Activated CD8-positive, alpha-beta memory T cell treated with anti-CD3 and anti-CD28 coated beads, Interleukin-2, amount 10 ng/mL, durations not matched to agents 7 days and 5 days (primary cell): ENCODE results near the gene HCN1. TPM values are rescaled to one million over a fixed set of nuclear protein-coding genes. Genes with fewer than 3 reads are reported as not detected.
"Not testable (repeated sequence)": the region's sequence is repeated elsewhere in the genome, so short reads cannot be mapped to it uniquely, and the experiment has no call there.

ENCODE experiments used
- ATAC-seq: fragments of 150-1000 bp; cut with Tn5 transposase; one replicate; pipeline ENCODE4 v1.10.0; 2021; ENCODE audit warnings: moderate library complexity
- CTCF ChIA-PET: fragments of 350-600 bp; sonication (Branson Sonifier 250); formaldehyde crosslinking; loops from one replicate; lab custom pipeline; 2021; ENCODE audit warnings: antibody characterized with exemption; lab: Charles Lee
- DNase-seq: peaks from one replicate; pipeline ENCODE4 v3.0.0-alpha.2; 2020
- H3K27ac Mint-ChIP-seq: one replicate; pipeline ENCODE4 v1.8.0; 2021; ENCODE audit warnings: mild to moderate bottlenecking, mixed read lengths
- H3K27me3 Mint-ChIP-seq: one replicate; pipeline ENCODE4 v1.8.0; 2021; ENCODE audit warnings: mixed read lengths
- H3K36me3 Mint-ChIP-seq: one replicate; pipeline ENCODE4 v1.8.0; 2021; ENCODE audit warnings: mild to moderate bottlenecking, mixed read lengths
- H3K4me1 Mint-ChIP-seq: one replicate; pipeline ENCODE4 v1.8.0; 2021; ENCODE audit warnings: mixed read lengths
- H3K4me3 Mint-ChIP-seq: one replicate; pipeline ENCODE4 v1.8.0; 2021; ENCODE audit warnings: mild to moderate bottlenecking, moderate library complexity, mixed read lengths
- H3K9me3 Mint-ChIP-seq: one replicate; pipeline ENCODE4 v1.8.0; 2022; ENCODE audit warnings: low read depth, mixed read lengths
- total RNA-seq, 2 experiments: library from RNA; stranded (reverse); gene quantifications; one replicate each; pipeline ENCODE4 v1.2.3, GENCODE V29; 2021

HCN1 gene
- total RNA-seq, 2 experiments from 2014 or later: not detected

- DNase-seq, ATAC-seq, H3K4me1 Mint-ChIP-seq, H3K27ac Mint-ChIP-seq, H3K9me3 Mint-ChIP-seq, H3K4me3 Mint-ChIP-seq, H3K36me3 Mint-ChIP-seq, H3K27me3 Mint-ChIP-seq, CTCF ChIA-PET: not testable (repeated sequence)
Observed at GRCh38 chr5:45444856-45445255, 251.3 kb downstream of the HCN1 start.

DNA sequence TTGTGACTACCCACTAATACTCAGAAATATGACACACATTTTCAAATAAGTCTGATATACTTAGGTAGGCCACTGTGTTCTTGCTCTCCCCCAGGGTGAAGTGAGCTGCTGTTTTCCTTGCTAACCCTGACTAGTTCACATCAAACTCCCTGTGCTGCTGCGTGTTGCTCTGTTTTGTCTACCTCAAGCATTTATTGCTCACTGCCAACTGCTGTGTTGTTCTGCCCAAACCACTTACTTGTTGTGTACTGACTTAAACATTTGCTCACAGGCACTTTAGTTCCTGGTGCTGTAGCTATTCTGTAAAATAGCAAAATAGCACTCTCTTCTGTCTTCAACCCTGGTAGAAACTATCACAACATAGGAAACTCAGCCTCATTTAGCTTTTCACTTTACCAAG lies 255.7 kb downstream of the HCN1 start:
- Mint-ChIP-seq H3K27ac (no peak overlapping the region), H3K36me3 (no peaks in the 10 kb centered on the region), H3K9me3 (peaks cover 12% of the 10 kb centered on the region), H3K27me3 (no peaks in the 10 kb centered on the region), H3K4me1 (no peaks in the 10 kb centered on the region), H3K4me3 (no peak overlapping the region)
- DNase-seq: no peak
- CTCF ChIA-PET: no interaction called here
- no peak for ATAC-seq

GRCh38 chr5:45437752-45438151 lies 258.4 kb downstream of the HCN1 start:
- Mint-ChIP-seq H3K27ac (no peak overlapping the region), H3K9me3 (peaks cover 17% of the 10 kb centered on the region), H3K4me3 (no peak overlapping the region), H3K36me3 (no peaks in the 10 kb centered on the region), H3K27me3 (no peaks in the 10 kb centered on the region), H3K4me1 (no peaks in the 10 kb centered on the region)
- DNase-seq: no peak
- CTCF ChIA-PET: no interaction called here
- no peak for ATAC-seq

DNA sequence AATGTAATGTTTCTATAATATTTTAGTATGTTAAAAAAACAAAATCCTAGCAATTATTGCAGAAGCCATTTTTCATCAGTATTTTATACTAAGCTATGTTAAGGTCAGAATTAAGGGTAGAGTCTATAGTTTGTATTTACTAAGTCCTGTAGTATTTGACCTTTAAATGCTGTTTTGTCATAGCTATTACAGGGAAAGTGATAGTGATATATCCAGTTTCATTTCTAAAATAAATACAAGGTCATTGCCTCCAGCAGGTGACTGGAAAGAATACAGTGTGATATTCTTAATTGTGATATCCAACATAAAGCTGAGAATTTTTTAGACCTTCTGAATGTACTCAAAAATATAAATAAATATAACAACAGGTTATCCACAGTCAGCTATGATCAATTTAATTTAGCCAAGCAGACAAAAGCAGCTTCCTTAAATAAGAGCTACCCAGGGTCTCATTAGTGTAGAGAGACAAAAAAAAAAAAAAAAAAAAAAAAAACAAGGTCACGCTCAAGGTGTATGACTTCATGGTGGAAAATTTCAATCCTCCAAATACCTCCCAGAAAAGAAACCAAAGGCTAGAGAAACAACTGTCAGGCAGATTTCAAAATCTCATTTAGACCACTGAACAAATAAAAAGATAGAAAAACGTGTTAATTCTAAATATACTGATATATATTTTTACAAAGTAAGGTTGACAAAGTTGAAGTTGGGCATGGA lies 278.7 kb downstream of the HCN1 start:
- no peaks in the 10 kb centered on the region for H3K4me1 Mint-ChIP-seq
- no peaks in the 10 kb centered on the region for H3K27me3 Mint-ChIP-seq
- DNase-seq (no peak), ATAC-seq (no peak)
- peaks cover 9% of the 10 kb centered on the region for H3K9me3 Mint-ChIP-seq
- no peaks in the 10 kb centered on the region for H3K36me3 Mint-ChIP-seq
- no peak overlapping the region for H3K27ac Mint-ChIP-seq
- CTCF ChIA-PET: no interaction called here
- H3K4me3 Mint-ChIP-seq: no peak overlapping the region

GRCh38 chr5:45414620-45415573 lies 281.3 kb downstream of the HCN1 start:
- H3K4me3 Mint-ChIP-seq: no peak overlapping the region
- no peaks in the 10 kb centered on the region for H3K27me3 Mint-ChIP-seq
- no peaks in the 10 kb centered on the region for H3K36me3 Mint-ChIP-seq
- no peaks in the 10 kb centered on the region for H3K4me1 Mint-ChIP-seq
- no peak for ATAC-seq
- H3K27ac Mint-ChIP-seq: no peak overlapping the region
- H3K9me3 Mint-ChIP-seq: peaks cover 5% of the 10 kb centered on the region
- DNase-seq: no peak
- CTCF ChIA-PET: no interaction called here

DNA sequence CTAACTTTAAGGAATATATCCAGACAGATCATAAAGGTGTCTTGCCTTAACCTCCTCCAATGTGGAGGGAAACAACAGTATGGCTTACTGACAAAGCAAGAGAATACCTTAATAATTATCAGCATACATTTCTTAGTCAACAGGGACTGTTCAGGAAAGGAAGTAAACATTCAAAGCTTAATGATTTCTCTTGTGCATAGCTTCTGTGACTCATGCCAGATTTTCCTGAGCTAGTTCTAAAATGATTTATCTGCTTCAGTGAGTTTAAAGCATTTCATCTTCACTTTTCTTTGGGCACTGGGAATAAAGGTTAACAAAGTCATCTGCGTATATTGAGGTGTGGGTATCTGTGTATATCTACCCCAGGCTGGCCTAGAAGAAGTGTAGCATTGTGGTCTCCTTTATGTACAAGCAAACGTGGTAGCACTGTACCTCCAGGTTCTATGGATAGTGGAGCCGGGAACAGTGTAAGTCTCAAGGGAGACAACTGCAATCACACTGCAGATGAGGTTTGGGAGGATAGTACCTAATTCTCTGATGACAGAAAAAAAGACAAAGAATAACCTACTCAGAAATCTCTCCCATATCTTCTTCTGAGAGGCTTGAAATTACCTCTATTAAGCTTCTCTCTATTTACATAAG lies 284.1 kb downstream of the HCN1 start:
- Mint-ChIP-seq H3K4me1 (no peaks in the 10 kb centered on the region), H3K27me3 (no peaks in the 10 kb centered on the region), H3K4me3 (no peak overlapping the region), H3K9me3 (peaks cover 5% of the 10 kb centered on the region), H3K36me3 (no peaks in the 10 kb centered on the region), H3K27ac (no peak overlapping the region)
- ATAC-seq (no peak), DNase-seq (no peak)
- CTCF ChIA-PET: no interaction called here

- Mint-ChIP-seq H3K27me3 (no peaks in the 10 kb centered on the region), H3K27ac (no peak overlapping the region)
Observed at GRCh38 chr5:45410304-45410995, 285.7 kb downstream of the HCN1 start.

GRCh38 chr5:45408067-45408466 lies 288.1 kb downstream of the HCN1 start:
- Mint-ChIP-seq H3K27me3 (no peaks in the 10 kb centered on the region), H3K4me1 (no peaks in the 10 kb centered on the region), H3K4me3 (no peak overlapping the region), H3K36me3 (no peaks in the 10 kb centered on the region), H3K27ac (no peak overlapping the region), H3K9me3 (peaks cover 2% of the 10 kb centered on the region)
- ATAC-seq (no peak), DNase-seq (no peak)
- CTCF ChIA-PET: no interaction called here

More at GRCh38 chr5:45410304-45410995, 285.7 kb downstream of the HCN1 start:
- no peaks in the 10 kb centered on the region for H3K36me3 Mint-ChIP-seq
- H3K4me3 Mint-ChIP-seq: no peak overlapping the region
- H3K9me3 Mint-ChIP-seq: peaks cover 2% of the 10 kb centered on the region
- CTCF ChIA-PET: no interaction called here
- ATAC-seq (no peak), DNase-seq (no peak)
- no peaks in the 10 kb centered on the region for H3K4me1 Mint-ChIP-seq

DNA sequence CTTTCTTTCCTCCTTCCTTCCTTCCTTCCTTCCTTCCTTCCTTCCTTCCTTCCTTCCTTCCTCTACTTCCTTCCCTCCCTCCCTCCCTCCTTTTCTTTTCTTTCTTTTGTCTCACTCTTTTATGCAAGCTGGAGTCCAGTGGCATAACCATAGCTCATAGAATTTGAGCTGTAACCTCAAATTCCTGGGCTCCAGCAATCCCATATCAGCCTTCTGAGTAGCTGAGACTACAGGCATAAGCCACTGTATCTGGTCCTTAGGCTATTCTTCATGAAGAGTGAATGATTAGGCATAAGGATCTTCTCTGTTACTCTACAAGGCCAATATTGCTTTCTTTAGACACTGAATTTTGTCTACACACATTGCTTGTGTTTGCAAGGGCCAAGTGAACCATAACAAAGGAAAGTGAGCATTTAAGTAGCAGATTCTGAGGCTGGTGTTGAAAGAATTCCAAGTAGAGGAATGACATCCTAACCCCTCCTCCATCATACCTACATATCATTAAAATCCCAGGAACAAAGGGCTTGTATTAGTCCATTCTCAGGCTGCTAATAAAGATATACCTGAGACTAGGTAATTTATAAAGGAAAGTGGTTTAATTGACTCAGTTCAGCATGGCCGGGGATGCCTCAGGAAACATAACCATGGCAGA lies 293.2 kb downstream of the HCN1 start:
- H3K36me3 Mint-ChIP-seq: no peaks in the 10 kb centered on the region
- H3K9me3 Mint-ChIP-seq: peaks cover 10% of the 10 kb centered on the region
- CTCF ChIA-PET: no interaction called here
- H3K4me3 Mint-ChIP-seq: no peak overlapping the region
- no peak overlapping the region for H3K27ac Mint-ChIP-seq
- DNase-seq (no peak), ATAC-seq (no peak)
- H3K4me1 Mint-ChIP-seq: no peaks in the 10 kb centered on the region
- H3K27me3 Mint-ChIP-seq: no peaks in the 10 kb centered on the region

DNA sequence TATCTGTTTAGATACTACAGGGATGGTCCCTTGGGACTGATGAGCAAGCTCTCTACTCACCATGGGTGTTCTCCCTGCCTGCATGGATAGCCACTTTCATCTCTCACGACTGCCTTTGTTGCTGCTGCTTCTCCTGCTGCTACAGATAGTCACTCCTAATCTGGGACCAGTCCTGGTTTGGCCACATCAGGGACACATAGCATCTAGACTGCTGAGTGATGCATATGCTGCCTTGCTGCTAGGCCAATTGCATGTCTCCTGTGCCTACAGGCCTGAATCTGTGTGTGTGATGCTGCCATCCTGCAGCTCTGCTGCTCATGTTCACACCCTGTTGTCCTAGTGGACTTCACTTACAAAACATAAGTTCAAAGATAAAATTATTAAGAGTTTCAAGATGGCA lies 297.1 kb downstream of the HCN1 start:
- Mint-ChIP-seq H3K27me3 (no peaks in the 10 kb centered on the region), H3K4me1 (no peaks in the 10 kb centered on the region), H3K36me3 (no peaks in the 10 kb centered on the region), H3K27ac (no peak overlapping the region), H3K4me3 (no peak overlapping the region), H3K9me3 (peaks cover 10% of the 10 kb centered on the region)
- ATAC-seq (no peak), DNase-seq (no peak)
- CTCF ChIA-PET: no interaction called here

DNA sequence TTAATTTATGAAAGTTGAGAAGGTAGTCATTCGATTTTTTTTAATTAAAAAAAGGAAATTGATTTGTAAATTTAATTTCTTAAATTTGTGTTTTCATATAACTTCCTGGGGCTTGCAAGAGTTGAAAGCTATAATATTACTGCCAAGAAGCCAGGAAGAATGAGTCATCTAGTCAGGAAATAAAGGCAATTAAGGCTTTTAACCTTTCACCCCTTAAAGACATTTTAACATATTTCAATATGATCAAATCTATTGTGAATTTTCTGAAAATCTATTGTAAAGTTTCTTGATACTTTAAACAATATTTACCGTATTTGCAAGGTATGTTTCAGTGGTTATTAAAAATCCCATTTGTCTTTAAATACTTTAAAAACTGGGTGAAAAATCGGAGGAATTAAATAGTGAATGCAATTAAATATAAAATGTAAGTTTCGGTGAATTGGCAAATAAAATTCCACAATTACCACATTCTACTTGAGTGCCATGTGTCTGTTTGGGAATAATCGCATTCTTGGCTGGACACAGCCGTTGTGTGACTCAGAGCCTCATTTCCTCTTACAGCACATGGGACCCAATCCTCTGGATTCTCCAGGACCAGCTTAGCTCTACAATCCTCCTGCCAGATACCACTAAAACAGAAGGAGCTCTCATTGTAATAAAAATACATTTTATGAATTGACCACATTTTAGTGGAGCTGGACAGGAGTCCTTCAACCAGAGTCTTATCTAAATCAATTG lies 310.7 kb downstream of the HCN1 start:
- H3K9me3 Mint-ChIP-seq: peaks cover 16% of the 10 kb centered on the region
- no peak overlapping the region for H3K4me3 Mint-ChIP-seq
- ATAC-seq (no peak), DNase-seq (no peak)
- H3K27me3 Mint-ChIP-seq: no peaks in the 10 kb centered on the region
- CTCF ChIA-PET: no interaction called here
- no peaks in the 10 kb centered on the region for H3K4me1 Mint-ChIP-seq
- no peak overlapping the region for H3K27ac Mint-ChIP-seq
- H3K36me3 Mint-ChIP-seq: no peaks in the 10 kb centered on the region

DNA sequence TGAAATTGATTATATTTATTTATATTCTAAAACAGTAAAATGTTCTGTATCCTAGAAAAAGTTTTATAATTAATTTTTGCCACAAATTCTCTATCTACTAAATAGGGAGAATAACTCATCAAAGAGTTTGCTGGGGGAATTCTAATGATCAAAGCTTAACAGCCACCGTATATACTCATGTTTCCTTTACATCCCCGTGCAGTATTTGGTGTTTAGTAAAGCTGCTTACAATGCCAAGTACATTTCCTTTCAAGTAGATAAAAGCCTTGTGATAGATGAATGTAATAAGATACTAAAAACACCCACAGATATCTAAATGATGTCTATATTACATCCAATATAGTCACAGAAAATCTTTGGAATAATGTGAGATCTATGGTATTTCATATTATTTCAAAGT lies 312.2 kb downstream of the HCN1 start:
- Mint-ChIP-seq H3K27me3 (no peaks in the 10 kb centered on the region), H3K4me3 (no peak overlapping the region), H3K27ac (no peak overlapping the region), H3K9me3 (peaks cover 7% of the 10 kb centered on the region), H3K36me3 (no peaks in the 10 kb centered on the region), H3K4me1 (no peaks in the 10 kb centered on the region)
- DNase-seq (no peak), ATAC-seq (no peak)
- CTCF ChIA-PET: no interaction called here
